Measurements from ENCODE around the gene RAP1GDS1. TPM values are rescaled to one million over a fixed set of nuclear protein-coding genes. Genes with fewer than 3 reads are reported as not detected.

The RAP1GDS1 gene, protein sequence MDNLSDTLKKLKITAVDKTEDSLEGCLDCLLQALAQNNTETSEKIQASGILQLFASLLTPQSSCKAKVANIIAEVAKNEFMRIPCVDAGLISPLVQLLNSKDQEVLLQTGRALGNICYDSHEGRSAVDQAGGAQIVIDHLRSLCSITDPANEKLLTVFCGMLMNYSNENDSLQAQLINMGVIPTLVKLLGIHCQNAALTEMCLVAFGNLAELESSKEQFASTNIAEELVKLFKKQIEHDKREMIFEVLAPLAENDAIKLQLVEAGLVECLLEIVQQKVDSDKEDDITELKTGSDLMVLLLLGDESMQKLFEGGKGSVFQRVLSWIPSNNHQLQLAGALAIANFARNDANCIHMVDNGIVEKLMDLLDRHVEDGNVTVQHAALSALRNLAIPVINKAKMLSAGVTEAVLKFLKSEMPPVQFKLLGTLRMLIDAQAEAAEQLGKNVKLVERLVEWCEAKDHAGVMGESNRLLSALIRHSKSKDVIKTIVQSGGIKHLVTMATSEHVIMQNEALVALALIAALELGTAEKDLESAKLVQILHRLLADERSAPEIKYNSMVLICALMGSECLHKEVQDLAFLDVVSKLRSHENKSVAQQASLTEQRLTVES
- 10 to 100 TPM; 22.3 to 25.2 TPM for total RNA-seq
- 39.0 TPM for polyA plus RNA-seq (2013, experiment 1 of 2)
- polyA plus RNA-seq (2013, experiment 2 of 2): 38.7 TPM
- 14.8 to 81.4 (median 56.4) reads per million in 172 experiments for total RNA-seq

DNA sequence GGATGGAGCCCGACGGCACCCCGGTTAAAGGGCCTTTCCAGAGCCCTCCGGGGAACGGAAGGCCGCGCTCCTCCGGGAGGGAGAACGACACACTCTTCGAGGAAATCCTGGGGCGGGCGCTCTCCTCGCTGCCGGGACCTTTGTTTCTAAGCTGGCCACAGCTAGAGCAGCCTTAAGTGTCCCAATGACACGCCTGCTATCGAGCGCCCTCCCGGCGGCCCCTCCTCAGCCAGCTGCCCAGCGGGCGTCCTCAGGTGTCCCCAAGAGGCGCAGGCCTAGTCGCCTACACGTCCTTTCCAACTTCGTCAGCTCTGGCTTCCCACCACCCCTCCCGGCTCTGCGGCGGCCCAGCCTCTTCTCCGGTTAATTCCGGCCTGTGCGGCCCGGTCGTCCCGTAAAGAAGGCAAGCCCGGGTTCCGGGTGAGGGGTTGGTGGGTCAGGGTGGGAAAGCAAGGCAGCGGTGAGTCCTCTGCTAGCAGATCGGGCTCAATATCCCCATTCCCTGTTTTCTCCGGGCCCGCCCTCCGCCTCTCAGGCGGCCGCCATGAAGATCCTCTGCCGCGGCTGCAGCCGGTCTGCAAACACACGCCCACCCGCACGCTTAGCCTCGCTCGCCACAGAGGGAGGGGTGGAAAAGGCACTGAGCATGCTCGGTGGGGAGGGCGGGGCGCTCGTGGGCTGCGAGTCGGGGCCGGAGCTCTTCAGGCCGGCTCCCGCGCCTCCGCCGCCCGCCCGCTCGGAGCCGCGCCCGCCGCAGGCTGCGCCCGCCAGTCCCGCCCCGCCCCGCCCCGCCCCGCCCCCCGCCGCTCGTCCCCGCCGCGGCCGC is at the start of gene RAP1GDS1:
Gene RAP1GDS1, plus strand, starts transcription at position 806 of the 826 bp plus-strand sequence. CDS start 182 bp downstream, outside the sequence.
- peaks cover 19% of the 10 kb centered on the region for H3K4me1 ChIP-seq (ENCODE audit: insufficient read depth, low read length)
- intact Hi-C loops (cut with DNase I, micrococcal nuclease): loop anchor here (2.0 to 10.0 kb wide), 11 partner anchors 94 to 1692 kb away; partner anchors contain the start of genes ADH5 (in 2 of the 2), METAP1 (in 2 of the 2), EIF4E (in 1 of the 2) and H2AZ1 (in 1 of the 2)
- H3K27me3 ChIP-seq (ENCODE audit: control insufficient read depth in 1 of 2, insufficient read depth in 2 of 2, low read length in 2 of 2): no peaks in the 10 kb centered on the region
- ChIA-PET CTCF (interaction anchor here (1.6 to 1.7 kb wide), 2 partner anchors 118 to 734 kb away, joined by 5 to 11 read pairs; partner anchors contain the start of genes METAP1 and STPG2), POLR2A (interaction anchor here (0.6 to 3.0 kb wide), 24 partner anchors 10 to 1686 kb away, joined by 3 to 29 read pairs (median 4); partner anchors contain the start of genes ADH5, DNAJB14, EIF4E and METAP1)
- TF ChIP-seq, protein P1, sequence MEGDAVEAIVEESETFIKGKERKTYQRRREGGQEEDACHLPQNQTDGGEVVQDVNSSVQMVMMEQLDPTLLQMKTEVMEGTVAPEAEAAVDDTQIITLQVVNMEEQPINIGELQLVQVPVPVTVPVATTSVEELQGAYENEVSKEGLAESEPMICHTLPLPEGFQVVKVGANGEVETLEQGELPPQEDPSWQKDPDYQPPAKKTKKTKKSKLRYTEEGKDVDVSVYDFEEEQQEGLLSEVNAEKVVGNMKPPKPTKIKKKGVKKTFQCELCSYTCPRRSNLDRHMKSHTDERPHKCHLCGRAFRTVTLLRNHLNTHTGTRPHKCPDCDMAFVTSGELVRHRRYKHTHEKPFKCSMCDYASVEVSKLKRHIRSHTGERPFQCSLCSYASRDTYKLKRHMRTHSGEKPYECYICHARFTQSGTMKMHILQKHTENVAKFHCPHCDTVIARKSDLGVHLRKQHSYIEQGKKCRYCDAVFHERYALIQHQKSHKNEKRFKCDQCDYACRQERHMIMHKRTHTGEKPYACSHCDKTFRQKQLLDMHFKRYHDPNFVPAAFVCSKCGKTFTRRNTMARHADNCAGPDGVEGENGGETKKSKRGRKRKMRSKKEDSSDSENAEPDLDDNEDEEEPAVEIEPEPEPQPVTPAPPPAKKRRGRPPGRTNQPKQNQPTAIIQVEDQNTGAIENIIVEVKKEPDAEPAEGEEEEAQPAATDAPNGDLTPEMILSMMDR (IDR thresholded peaks at IDR 0.05): no peak
- Mint-ChIP-seq H3K4me3 (peak within 1 kb of the TSS; percentile 95), H3K36me3 (ENCODE audit: low read depth) (peaks cover 8% of the 10 kb centered on the region), H3K4me1 (ENCODE audit: low read depth) (peaks cover 61% of the 10 kb centered on the region), H3K9me3 (no peaks in the 10 kb centered on the region), H3K27me3 (no peaks in the 10 kb centered on the region), H3K27ac (peak within 1 kb of the TSS; percentile 88)
- no peaks in the 10 kb centered on the region for H3K9me3 ChIP-seq (ENCODE audit: control insufficient read depth in 1 of 2, insufficient read depth in 1 of 2, low read length in 2 of 2)
- H3K27ac ChIP-seq (ENCODE audit: low read depth in 1 of 2, low read length in 2 of 2): peak within 1 kb of the TSS; percentile 81 to 82
- peak within 1 kb of the TSS; percentile 96 for H3K4me3 ChIP-seq (ENCODE audit: low read length)
- H3K36me3 ChIP-seq (ENCODE audit: insufficient read depth, low read length): no peaks in the 10 kb centered on the region
- ATAC-seq (ENCODE audit: poor library complexity) (peak; percentile 68), DNase-seq (peak; percentile 72 to 96 (median 89))

DNA sequence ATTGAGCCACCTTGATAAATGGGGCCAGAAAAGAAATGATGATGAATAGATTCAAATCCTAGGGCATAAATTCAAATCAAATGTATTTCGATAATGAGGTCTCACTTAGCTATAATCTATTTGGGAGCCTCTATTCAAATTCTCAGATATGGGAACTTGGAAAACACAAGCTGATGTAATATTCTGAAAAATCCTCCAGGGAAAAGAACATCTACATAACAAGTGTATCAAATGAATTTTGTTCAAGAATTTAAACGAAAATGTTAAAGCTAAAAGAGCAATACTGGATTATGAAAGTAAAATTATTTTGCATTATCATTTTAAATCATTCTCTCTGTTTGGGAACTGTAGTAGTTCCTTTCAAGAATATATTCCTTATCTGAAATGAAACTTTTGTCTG is 38.9 kb upstream of the RAP1GDS1 start:
- no peak overlapping the region for H3K27ac Mint-ChIP-seq
- ATAC-seq (ENCODE audit: poor library complexity) (no peak), DNase-seq (no peak)
- H3K9me3 Mint-ChIP-seq: no peaks in the 10 kb centered on the region
- CTCF ChIA-PET: interaction anchor here (0.6 kb wide), 1 partner anchor 78 kb away, joined by 3 read pairs; no protein-coding TSS in a partner anchor
- H3K27me3 Mint-ChIP-seq: no peaks in the 10 kb centered on the region
- intact Hi-C loops (cut with DNase I, micrococcal nuclease): no loop called here
- TF ChIP-seq, protein P1 (IDR thresholded peaks at IDR 0.05): no peak
- H3K27me3 ChIP-seq (ENCODE audit: control insufficient read depth in 1 of 2, insufficient read depth in 2 of 2, low read length in 2 of 2): no peaks in the 10 kb centered on the region
- no peak overlapping the region for H3K4me3 Mint-ChIP-seq
- H3K36me3 ChIP-seq (ENCODE audit: insufficient read depth, low read length): no peaks in the 10 kb centered on the region
- H3K36me3 Mint-ChIP-seq (ENCODE audit: low read depth): no peaks in the 10 kb centered on the region
- H3K4me1 Mint-ChIP-seq (ENCODE audit: low read depth): no peaks in the 10 kb centered on the region
- POLR2A ChIA-PET: no interaction called here
- no peaks in the 10 kb centered on the region for H3K4me1 ChIP-seq (ENCODE audit: insufficient read depth, low read length)
- H3K27ac ChIP-seq (ENCODE audit: low read depth in 1 of 2, low read length in 2 of 2): no peak overlapping the region
- H3K9me3 ChIP-seq (ENCODE audit: control insufficient read depth in 1 of 2, insufficient read depth in 1 of 2, low read length in 2 of 2): peaks cover 0 to 4% of the 10 kb centered on the region in 2 experiments
- no peak overlapping the region for H3K4me3 ChIP-seq (ENCODE audit: low read length)

DNA sequence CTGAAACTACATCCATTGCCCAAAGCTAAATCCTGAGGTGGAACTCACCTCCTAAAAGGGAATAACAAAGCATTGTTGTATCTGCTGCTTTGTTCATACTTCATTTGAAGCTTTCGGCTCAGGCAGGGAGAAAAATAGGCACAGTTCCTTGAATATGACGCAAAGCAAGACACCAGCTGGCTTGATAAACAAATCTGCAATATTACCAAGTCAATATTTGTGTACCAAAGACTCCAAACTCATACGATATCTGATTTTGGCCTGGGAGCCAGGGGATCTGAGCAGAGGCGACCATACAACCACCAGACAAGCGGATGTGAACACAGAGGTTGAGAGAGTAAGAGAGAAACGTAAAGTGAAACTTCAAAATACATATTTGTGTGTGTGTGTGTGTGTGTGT is 34.8 kb upstream of the RAP1GDS1 start:
- CTCF ChIA-PET: no interaction called here
- H3K9me3 ChIP-seq (ENCODE audit: control insufficient read depth in 1 of 2, insufficient read depth in 1 of 2, low read length in 2 of 2): no peaks in the 10 kb centered on the region
- intact Hi-C loops (cut with DNase I, micrococcal nuclease): no loop called here
- no peak overlapping the region for H3K4me3 Mint-ChIP-seq
- POLR2A ChIA-PET: no interaction called here
- no peak overlapping the region for H3K4me3 ChIP-seq (ENCODE audit: low read length)
- H3K27me3 Mint-ChIP-seq: no peaks in the 10 kb centered on the region
- H3K27ac Mint-ChIP-seq: no peak overlapping the region
- no peaks in the 10 kb centered on the region for H3K36me3 Mint-ChIP-seq (ENCODE audit: low read depth)
- DNase-seq (no peak), ATAC-seq (ENCODE audit: poor library complexity) (no peak)
- H3K4me1 Mint-ChIP-seq (ENCODE audit: low read depth): no peaks in the 10 kb centered on the region
- no peaks in the 10 kb centered on the region for H3K27me3 ChIP-seq (ENCODE audit: control insufficient read depth in 1 of 2, insufficient read depth in 2 of 2, low read length in 2 of 2)
- H3K4me1 ChIP-seq (ENCODE audit: insufficient read depth, low read length): no peaks in the 10 kb centered on the region
- H3K27ac ChIP-seq (ENCODE audit: low read depth in 1 of 2, low read length in 2 of 2): no peak overlapping the region
- TF ChIP-seq, protein P1 (IDR thresholded peaks at IDR 0.05): no peak
- no peaks in the 10 kb centered on the region for H3K36me3 ChIP-seq (ENCODE audit: insufficient read depth, low read length)
- H3K9me3 Mint-ChIP-seq: no peaks in the 10 kb centered on the region

Data from CD4-positive, alpha-beta T cell (primary cell).